A673 (cell line): Measurements from ENCODE around the gene PMVK.

Experiments used
- EZH2 ChIP-seq: fragments of 200-600 bp; sonication (generic); IDR thresholded peaks from 2 replicates; pipeline ENCODE4 v1.6.1; 2017; ENCODE audit warnings: borderline replicate concordance, low read depth, mild to moderate bottlenecking, mixed read lengths, antibody characterized with exemption, low read length; ENCODE audit not compliant: poor library complexity, severe bottlenecking
- TF ChIP-seq, protein P1 (sequence below): fragments of 300-800, 200-600 bp; sonication (generic); conservative IDR thresholded peaks from 2 replicates; pipeline ENCODE4 v1.5.1; 2017; ENCODE audit warnings: low read depth, mild to moderate bottlenecking, antibody characterized with exemption, low read length, moderate library complexity, mixed read lengths

DNA sequence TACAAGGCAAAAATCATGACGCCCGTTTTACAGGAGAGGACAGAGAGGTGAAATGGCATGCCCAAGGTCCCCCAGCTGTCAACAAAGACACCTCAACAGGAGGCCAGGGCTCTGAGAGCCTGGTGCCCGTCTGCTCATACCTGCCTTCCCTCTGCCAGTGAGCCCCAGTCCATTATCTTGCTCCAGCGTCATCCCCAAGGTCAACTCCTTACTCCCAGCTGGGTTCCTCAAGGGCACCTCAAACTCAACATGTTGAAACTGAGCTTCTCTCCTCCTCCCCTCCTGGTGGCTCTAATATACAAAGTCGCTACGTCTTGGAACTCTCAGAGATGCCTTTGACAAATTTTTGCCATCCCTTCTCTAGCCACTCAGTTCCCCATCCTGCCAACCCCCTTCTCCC lies 16.1 kb upstream of the PMVK start:
- TF ChIP-seq EZH2, result no peak
- TF ChIP-seq, protein P1, sequence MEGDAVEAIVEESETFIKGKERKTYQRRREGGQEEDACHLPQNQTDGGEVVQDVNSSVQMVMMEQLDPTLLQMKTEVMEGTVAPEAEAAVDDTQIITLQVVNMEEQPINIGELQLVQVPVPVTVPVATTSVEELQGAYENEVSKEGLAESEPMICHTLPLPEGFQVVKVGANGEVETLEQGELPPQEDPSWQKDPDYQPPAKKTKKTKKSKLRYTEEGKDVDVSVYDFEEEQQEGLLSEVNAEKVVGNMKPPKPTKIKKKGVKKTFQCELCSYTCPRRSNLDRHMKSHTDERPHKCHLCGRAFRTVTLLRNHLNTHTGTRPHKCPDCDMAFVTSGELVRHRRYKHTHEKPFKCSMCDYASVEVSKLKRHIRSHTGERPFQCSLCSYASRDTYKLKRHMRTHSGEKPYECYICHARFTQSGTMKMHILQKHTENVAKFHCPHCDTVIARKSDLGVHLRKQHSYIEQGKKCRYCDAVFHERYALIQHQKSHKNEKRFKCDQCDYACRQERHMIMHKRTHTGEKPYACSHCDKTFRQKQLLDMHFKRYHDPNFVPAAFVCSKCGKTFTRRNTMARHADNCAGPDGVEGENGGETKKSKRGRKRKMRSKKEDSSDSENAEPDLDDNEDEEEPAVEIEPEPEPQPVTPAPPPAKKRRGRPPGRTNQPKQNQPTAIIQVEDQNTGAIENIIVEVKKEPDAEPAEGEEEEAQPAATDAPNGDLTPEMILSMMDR, result no peak
